Large intestine (tissue), 3 donors: ENCODE data around the gene ARRB2. TPM values are rescaled to one million over a fixed set of nuclear protein-coding genes. Genes with fewer than 3 reads are reported as not detected.

ENCODE experiments used
- DNase-seq, 2 donors: peaks; one replicate each; pipeline versions ENCODE4 v3.0.0 to v3.0.0-alpha.2; 2013
- H3K27ac ChIP-seq: one replicate; pipeline ENCODE4 v1.5.1; 2013; ENCODE audit warnings: low read length
- H3K27me3 ChIP-seq: 2 replicates; pipeline ENCODE4 v1.6.1; 2013; ENCODE audit warnings: low read length; ENCODE audit not compliant: control insufficient read depth, insufficient read depth
- H3K36me3 ChIP-seq: 2 replicates; pipeline ENCODE4 v1.6.1; 2013; ENCODE audit warnings: low read length; ENCODE audit not compliant: control insufficient read depth, insufficient read depth
- H3K4me1 ChIP-seq: one replicate; pipeline ENCODE4 v1.6.1; 2013; ENCODE audit warnings: low read length; ENCODE audit not compliant: control insufficient read depth, insufficient read depth
- H3K4me3 ChIP-seq: one replicate; pipeline ENCODE4 v1.5.1; 2013; ENCODE audit warnings: low read length
- H3K9me3 ChIP-seq: one replicate; pipeline ENCODE4 v1.6.1; 2013; ENCODE audit warnings: mild to moderate bottlenecking, low read depth, low read length, moderate library complexity; ENCODE audit not compliant: control insufficient read depth
- WGBS: methylation state at CpG from one replicate; pipeline ENCODE4 v1.1.5; 2013; ENCODE audit warnings: low lambda C conversion rate; ENCODE audit not compliant: insufficient coverage; 5-methylcytosine and 5-hydroxymethylcytosine counted together
- polyA plus RNA-seq: library from polyadenylated mRNA; unstranded; fragments of 120-200 nt; gene quantifications from one replicate; pipeline ENCODE4 v1.2.1, GENCODE V29; 2013

Gene ARRB2
- polyA plus RNA-seq, 1 donor: 96.7 TPM

DNA sequence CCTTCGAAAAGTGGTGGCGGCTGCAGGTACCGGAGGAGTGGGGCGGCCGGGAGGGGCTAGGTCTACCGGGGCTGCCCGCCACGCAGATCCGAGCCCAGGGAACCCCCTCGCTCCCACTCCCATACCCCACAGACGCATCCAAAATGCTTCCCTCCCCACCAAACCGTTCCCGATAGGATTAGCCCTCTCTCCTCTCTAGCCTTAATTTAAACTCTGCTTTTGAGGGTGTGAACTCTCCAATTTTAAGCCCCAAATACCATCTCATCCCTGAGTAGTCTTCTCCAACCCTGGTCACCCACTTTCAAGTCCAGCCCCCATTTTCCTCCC lies 29.6 kb downstream of the ARRB2 start:
- peaks cover 39% of the 10 kb centered on the region for H3K27me3 ChIP-seq
- H3K36me3 ChIP-seq: peaks cover 1% of the 10 kb centered on the region
- peaks cover 27% of the 10 kb centered on the region for H3K4me1 ChIP-seq
- H3K9me3 ChIP-seq: no peaks in the 10 kb centered on the region
- WGBS: no CpG with 5 or more reads among the region's 13 CpGs
- H3K27ac ChIP-seq: no peak overlapping the region
- DNase-seq: no peak
- peak overlapping the region; percentile 79 for H3K4me3 ChIP-seq

DNA sequence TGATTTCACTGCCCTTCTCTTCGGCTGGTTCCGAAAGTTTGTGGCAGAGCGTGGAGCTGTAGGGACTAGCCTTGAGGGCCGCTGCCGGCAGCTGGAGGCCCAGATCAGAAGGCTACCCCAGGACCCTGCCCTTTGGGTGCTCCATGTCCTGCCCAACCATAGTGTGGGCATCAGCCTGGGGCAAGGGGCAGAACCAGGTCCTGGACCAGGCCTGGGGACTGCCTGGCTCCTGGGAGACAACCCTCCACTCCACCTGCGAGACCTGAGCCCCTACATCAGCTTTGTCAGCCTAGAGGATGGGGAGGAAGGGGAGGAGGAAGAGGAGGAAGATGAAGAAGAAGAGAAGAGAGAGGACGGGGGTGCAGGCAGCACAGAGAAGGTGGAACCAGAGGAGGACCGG lies 30.2 kb downstream of the ARRB2 start:
- no peaks in the 10 kb centered on the region for H3K9me3 ChIP-seq
- H3K27me3 ChIP-seq: peaks cover 44% of the 10 kb centered on the region
- no peak overlapping the region for H3K27ac ChIP-seq
- peaks cover 30% of the 10 kb centered on the region for H3K4me1 ChIP-seq
- DNase-seq: no peak
- no CpG with 5 or more reads among the region's 8 CpGs for WGBS
- H3K4me3 ChIP-seq: no peak overlapping the region
- no peaks in the 10 kb centered on the region for H3K36me3 ChIP-seq

DNA sequence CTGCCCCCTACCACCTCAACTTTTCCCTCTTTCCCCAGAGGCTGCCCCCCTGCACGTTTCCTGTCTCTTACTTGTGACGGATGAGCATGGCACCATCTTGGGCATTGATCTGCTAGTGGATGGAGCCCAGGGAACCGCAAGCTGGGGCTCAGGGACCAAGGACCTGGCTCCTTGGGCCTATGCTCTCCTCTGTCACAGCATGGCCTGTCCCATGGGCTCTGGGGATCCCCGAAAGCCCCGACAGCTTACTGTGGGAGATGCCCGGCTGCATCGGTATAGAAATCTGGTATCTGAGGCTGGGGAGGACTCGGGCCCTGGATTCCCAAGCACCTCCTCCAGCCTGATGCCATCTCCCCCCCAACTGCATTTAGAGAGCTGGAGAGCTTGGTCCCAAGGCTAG lies 31.1 kb downstream of the ARRB2 start:
- no peak overlapping the region for H3K27ac ChIP-seq
- DNase-seq: no peak
- no peak overlapping the region for H3K4me3 ChIP-seq
- H3K36me3 ChIP-seq: no peaks in the 10 kb centered on the region
- peaks cover 51% of the 10 kb centered on the region for H3K27me3 ChIP-seq
- peaks cover 27% of the 10 kb centered on the region for H3K4me1 ChIP-seq
- no peaks in the 10 kb centered on the region for H3K9me3 ChIP-seq
- WGBS: no CpG with 5 or more reads among the region's 8 CpGs

DNA sequence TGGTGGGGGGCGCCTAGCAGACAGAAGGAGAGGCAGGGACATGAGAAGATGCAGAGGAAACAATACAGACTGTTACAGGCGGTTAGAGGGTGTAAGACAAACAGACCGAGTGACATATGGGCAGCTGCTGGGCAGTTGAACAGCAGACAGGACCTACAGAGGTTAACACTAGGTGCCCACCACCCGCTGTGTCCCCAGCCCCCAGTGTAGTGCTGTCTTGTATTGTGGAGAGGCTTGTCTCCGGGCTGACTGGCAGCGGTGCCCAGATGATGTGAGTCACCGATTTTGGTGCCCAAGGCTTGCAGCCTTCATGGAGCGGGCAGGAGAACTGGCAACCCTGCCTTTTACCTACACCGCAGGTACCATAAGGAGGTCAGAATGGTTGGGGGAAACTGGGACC lies 31.7 kb downstream of the ARRB2 start:
- Histone ChIP-seq H3K4me1 (peaks cover 22% of the 10 kb centered on the region), H3K27me3 (peaks cover 51% of the 10 kb centered on the region), H3K4me3 (no peak overlapping the region), H3K36me3 (no peaks in the 10 kb centered on the region), H3K27ac (no peak overlapping the region), H3K9me3 (no peaks in the 10 kb centered on the region)
- no CpG with 5 or more reads among the region's 9 CpGs for WGBS
- DNase-seq: no peak

DNA sequence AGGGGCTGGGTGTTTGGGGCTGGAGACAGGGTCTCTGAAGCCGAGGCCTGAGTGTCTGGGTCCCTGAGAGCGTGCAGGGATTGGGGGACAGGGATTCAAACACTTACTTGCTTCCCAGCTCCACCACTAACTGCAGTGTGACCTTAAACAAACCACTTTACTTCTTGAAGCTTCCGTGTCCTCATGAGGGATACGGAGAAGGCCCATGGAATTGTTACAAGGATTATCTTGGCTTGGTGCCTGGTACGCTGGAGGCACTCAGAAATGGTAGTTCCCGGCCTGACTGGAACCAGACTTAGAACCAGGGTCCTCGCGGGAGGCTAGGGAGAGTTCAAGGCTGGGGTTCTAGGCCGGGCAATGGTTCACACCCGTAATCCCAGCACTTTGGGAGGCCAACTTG lies 32.2 kb downstream of the ARRB2 start:
- H3K4me3 ChIP-seq: no peak overlapping the region
- H3K9me3 ChIP-seq: no peaks in the 10 kb centered on the region
- peaks cover 22% of the 10 kb centered on the region for H3K4me1 ChIP-seq
- no peak for DNase-seq
- no peak overlapping the region for H3K27ac ChIP-seq
- H3K36me3 ChIP-seq: no peaks in the 10 kb centered on the region
- H3K27me3 ChIP-seq: peaks cover 51% of the 10 kb centered on the region
- WGBS: no CpG with 5 or more reads among the region's 10 CpGs

DNA sequence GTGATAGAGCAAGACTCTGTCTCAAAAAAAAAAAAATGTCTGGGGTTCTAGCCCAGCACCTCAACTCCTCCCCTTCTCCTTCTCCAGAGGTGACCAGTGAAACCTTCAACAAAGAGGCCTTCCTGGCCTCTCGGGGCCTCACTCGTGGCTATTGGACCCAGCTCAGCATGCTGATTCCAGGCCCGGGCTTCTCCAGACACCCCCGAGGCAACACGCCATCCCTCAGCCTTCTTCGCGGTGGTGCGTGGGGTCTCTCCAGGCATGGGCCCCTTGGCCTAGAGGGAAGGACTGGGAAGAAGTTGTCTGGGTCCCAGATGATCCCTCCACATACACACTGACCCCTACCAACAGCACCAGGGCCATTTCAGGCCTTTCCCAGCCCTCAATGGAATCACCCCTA lies 32.8 kb downstream of the ARRB2 start:
- Histone ChIP-seq H3K4me3 (no peak overlapping the region), H3K36me3 (no peaks in the 10 kb centered on the region), H3K27me3 (peaks cover 48% of the 10 kb centered on the region), H3K4me1 (peaks cover 18% of the 10 kb centered on the region), H3K9me3 (no peaks in the 10 kb centered on the region), H3K27ac (no peak overlapping the region)
- DNase-seq: no peak
- no CpG with 5 or more reads among the region's 8 CpGs for WGBS

DNA sequence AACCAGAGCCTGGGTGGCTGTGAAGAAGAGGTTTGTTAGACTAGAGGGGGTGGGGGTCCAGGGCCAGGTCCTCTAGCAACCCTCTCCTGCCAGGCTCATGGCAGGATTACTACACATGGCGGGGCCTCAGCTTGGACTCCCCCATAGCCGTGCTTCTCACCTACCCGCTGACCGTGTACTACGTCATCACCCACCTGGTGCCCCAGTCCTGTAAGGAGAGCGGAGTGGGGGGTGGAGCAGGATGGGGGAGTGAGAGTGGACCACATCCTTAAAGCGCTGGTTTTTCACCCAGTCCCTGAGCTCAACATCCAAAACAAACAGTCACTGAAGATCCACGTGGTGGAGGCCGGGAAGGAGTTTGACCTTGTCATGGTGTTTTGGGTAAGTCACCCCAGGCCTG lies 33.5 kb downstream of the ARRB2 start:
- Histone ChIP-seq H3K9me3 (no peaks in the 10 kb centered on the region), H3K4me3 (no peak overlapping the region), H3K36me3 (no peaks in the 10 kb centered on the region), H3K4me1 (peaks cover 12% of the 10 kb centered on the region), H3K27ac (no peak overlapping the region), H3K27me3 (peaks cover 44% of the 10 kb centered on the region)
- no CpG with 5 or more reads among the region's 9 CpGs for WGBS
- no peak for DNase-seq

DNA sequence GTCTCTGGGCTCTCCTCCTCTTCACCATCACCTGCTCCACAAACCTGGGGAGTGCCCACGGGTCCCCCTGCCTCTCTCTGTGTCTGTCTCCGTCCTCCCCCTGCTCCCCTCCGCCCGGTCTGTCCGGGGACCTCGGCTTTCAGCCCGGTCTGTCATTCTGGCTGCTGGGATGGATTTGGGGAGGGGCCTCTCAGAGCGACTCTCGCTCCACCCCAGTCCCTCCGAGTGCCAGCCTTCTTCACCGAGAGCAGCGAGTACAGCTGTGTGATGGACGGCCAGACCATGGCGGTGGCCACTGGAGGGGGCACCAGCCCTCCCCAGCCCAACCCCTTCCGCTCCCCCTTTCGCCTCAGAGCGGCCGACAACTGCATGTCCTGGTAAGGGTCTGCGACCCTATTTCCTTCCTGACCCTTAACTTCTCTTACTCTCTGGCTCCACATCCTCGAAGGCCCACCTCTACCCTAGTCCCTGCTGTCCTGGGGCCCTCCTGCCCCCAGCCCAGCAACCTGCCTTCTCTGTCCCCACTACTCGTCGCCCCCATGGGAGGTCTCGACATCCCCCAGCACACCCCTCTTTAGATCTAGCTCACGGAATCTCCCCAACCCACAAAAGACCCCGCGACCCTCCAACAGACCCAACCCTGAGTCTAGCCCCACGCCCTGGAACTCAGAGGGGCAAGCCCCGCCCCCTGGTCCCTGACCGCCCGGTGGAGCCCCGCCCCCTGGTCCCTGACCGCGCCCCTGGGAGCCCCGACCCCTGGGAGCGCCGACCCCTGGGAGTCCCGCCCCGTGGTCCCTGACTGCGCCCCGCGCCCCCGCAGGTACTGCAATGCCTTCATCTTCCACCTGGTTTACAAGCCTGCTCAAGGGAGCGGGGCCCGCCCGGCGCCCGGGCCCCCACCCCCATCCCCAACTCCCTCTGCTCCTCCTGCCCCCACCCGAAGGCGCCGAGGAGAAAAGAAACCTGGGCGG lies 34.9 kb downstream of the ARRB2 start:
- Histone ChIP-seq H3K27ac (no peak overlapping the region), H3K4me3 (no peak overlapping the region), H3K4me1 (peaks cover 9% of the 10 kb centered on the region), H3K36me3 (no peaks in the 10 kb centered on the region), H3K27me3 (peaks cover 39% of the 10 kb centered on the region), H3K9me3 (no peaks in the 10 kb centered on the region)
- no peak for DNase-seq
- 0% methylated on average over 1 of the region's 51 CpGs for WGBS

DNA sequence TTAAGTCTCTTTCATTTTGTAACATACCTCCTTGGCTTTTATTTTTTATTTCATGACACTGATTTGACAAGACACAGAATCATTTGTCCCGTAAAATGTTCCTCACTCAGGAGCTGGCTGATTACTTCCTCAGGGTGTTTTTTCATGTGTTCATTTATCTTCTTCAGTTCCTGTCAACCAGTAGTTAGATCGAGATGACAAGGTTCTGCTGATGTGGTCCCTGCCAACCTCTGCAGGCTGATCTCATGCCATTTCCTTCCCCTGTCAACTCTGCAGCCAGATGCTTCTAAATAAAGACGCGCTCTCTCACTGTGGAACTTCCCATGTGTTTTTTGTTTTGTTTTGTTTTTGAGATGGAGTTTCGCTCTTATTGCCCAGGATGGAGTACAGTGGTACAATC lies 37.4 kb downstream of the ARRB2 start:
- Histone ChIP-seq H3K9me3 (no peaks in the 10 kb centered on the region), H3K36me3 (no peaks in the 10 kb centered on the region), H3K27ac (no peak overlapping the region), H3K4me1 (peaks cover 9% of the 10 kb centered on the region), H3K4me3 (no peak overlapping the region), H3K27me3 (peaks cover 34% of the 10 kb centered on the region)
- no CpG with 5 or more reads among the region's 5 CpGs for WGBS
- DNase-seq: no peak

DNA sequence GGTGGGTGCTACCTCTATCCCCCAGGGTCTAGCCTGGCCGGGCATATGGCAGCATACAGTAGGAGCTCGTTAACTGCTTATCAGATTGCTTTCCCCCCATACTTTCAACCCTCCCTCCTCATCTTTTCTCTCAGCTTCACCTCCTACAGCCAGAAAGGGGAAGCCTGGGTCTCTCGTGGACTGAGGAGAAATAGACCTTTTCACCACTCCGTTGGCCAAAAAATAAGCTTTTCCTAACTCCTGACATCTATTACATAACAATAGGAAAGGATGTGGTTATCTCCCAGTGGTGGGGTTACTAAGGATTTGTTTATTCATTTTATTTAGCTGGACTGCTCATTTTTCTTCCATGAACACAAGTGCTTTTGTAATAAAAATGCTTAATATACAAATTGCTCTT lies 38.3 kb downstream of the ARRB2 start:
- no peaks in the 10 kb centered on the region for H3K9me3 ChIP-seq
- no peaks in the 10 kb centered on the region for H3K36me3 ChIP-seq
- H3K27me3 ChIP-seq: peaks cover 32% of the 10 kb centered on the region
- no peak overlapping the region for H3K4me3 ChIP-seq
- WGBS: no CpG with 5 or more reads among the region's 4 CpGs
- peaks cover 9% of the 10 kb centered on the region for H3K4me1 ChIP-seq
- H3K27ac ChIP-seq: no peak overlapping the region
- no peak for DNase-seq

DNA sequence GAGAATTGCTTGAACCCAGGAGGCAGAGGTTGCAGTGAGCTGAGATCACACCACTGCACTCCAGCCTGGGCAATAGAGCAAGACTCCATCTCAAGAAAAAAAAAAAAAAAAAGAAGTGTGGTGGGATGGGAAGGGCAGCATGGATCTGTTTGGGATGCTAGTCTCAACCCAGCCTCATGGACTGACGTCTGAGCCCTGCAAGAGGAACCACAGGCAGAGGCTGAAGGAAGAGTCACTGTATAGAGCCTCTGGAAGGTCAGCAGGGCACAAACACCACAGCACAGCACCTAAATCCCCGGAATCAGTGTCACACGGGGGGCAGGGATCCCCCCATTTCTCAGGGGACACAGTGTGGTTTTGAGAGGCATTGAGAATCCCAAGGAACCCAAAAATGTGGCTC lies 40.2 kb downstream of the ARRB2 start:
- Histone ChIP-seq H3K4me3 (no peak overlapping the region), H3K9me3 (no peaks in the 10 kb centered on the region), H3K27me3 (peaks cover 16% of the 10 kb centered on the region), H3K4me1 (no peaks in the 10 kb centered on the region), H3K27ac (no peak overlapping the region), H3K36me3 (no peaks in the 10 kb centered on the region)
- no peak for DNase-seq
- no CpG with 5 or more reads among the region's 3 CpGs for WGBS
